Measurements from ENCODE around the gene NFATC1. TPM values are rescaled to one million over a fixed set of nuclear protein-coding genes. Genes with fewer than 3 reads are reported as not detected.

NFATC1 gene
- total RNA-seq, 1 donor from 2014 or later, result 21.9 TPM

DNA sequence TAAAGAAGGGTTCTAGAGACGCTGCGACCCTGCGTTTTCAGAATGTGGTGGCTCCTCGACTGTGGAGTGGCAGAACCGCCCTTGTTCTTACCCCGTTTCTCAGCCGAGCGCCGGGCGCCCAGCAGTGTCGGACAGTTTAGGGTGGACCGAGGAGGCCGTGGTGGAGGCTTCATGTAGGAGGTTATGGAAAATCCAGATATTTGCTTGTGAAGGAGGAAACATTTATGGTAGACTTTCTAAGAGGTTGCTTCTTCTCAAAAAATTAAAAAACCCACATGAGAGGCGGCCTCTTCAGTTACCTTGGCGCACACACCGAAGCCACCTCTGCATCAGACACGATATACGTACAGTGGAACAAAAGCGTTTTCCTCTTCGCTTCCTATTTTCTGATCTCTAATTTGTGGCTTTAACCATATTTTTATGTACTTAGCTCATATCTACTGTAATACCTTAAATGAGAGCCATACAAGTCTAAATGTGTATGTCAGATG is 120.8 kb downstream of the NFATC1 start:
- Histone ChIP-seq H3K4me3 (no peak overlapping the region), H3K4me1 (peaks cover 6% of the 10 kb centered on the region), H3K27me3 (no peaks in the 10 kb centered on the region), H3K9me3 (no peaks in the 10 kb centered on the region), H3K36me3 (no peaks in the 10 kb centered on the region), H3K27ac (no peak overlapping the region)
- peak; percentile 11 to 49 for DNase-seq (ENCODE audit: extremely low spot score in 2 of 2)
- TF ChIP-seq, protein P1, sequence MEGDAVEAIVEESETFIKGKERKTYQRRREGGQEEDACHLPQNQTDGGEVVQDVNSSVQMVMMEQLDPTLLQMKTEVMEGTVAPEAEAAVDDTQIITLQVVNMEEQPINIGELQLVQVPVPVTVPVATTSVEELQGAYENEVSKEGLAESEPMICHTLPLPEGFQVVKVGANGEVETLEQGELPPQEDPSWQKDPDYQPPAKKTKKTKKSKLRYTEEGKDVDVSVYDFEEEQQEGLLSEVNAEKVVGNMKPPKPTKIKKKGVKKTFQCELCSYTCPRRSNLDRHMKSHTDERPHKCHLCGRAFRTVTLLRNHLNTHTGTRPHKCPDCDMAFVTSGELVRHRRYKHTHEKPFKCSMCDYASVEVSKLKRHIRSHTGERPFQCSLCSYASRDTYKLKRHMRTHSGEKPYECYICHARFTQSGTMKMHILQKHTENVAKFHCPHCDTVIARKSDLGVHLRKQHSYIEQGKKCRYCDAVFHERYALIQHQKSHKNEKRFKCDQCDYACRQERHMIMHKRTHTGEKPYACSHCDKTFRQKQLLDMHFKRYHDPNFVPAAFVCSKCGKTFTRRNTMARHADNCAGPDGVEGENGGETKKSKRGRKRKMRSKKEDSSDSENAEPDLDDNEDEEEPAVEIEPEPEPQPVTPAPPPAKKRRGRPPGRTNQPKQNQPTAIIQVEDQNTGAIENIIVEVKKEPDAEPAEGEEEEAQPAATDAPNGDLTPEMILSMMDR (IDR thresholded peaks at IDR 0.05), result no peak
- no peak for TF ChIP-seq POLR2A (IDR thresholded peaks at IDR 0.05)
- TF ChIP-seq POLR2AphosphoS5 (IDR thresholded peaks at IDR 0.05; ENCODE audit: insufficient read depth in 1 of 2, low read depth in 1 of 2), result no peak
- intact Hi-C loops (cut with DNase I), result no loop called here

DNA sequence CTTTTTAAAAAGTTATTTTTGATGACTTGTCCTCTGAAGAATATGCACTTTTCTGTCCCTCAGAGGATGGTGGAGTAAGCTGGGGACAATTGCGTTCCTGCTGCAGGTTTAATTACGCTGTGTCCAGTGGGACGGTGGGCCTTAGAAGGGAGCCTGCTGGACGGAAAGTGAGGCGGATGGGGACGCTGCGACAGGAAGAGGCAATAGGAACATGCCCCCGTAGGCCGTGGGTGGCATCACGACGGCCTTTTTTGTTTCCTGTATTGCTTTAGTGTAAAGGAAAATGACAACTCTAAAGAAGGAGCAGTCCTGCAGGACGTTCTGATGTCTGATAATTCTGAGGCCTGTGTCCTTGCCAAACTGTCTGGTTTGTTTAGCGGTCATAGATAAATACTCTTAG is 121.6 kb downstream of the NFATC1 start:
- no peak for TF ChIP-seq POLR2A (IDR thresholded peaks at IDR 0.05)
- TF ChIP-seq, protein P1 (IDR thresholded peaks at IDR 0.05), result no peak
- no peak for TF ChIP-seq POLR2AphosphoS5 (IDR thresholded peaks at IDR 0.05; ENCODE audit: insufficient read depth in 1 of 2, low read depth in 1 of 2)
- intact Hi-C loops (cut with DNase I), result no loop called here
- DNase-seq (ENCODE audit: extremely low spot score in 2 of 2), result peak in 1 of 2 donors; percentile 69

DNA sequence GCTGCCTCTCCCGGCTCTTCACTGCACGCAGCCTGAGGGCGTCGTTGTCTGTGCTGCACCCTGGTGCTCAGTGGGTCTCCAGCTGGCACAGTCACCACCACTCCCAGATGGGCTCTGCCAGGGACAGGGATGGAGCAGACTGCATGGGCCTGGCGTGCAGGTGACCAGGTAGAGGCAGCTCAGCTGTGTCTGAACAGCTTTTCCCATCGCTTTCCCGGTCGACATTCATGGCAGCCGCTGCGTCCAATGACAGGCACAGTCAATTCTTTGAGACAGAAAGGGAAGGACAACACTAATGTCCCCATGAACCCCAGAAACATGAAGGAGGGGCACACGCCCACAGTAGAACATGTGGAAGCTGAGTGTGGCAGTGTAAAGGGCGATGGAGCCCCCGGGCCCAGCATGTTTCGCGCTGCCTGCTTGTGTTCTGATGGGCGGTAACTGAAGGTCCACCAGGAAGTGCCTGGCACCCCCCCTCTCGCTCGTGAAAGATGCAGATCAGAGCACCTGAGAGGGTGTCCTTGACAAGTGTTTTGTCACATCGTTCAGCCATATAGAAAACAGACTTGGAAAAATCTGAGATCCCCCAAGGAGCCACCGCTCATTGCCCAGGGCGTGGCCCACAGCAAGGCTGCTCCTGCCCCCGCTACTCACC is 122.4 kb downstream of the NFATC1 start:
- DNase-seq (ENCODE audit: extremely low spot score in 2 of 2), result peak; percentile 70 to 82
- intact Hi-C loops (cut with DNase I), result no loop called here
- no peaks in the 10 kb centered on the region for H3K27me3 ChIP-seq
- no peak overlapping the region for H3K27ac ChIP-seq
- H3K4me1 ChIP-seq, result peaks cover 6% of the 10 kb centered on the region
- no peak overlapping the region for H3K4me3 ChIP-seq
- TF ChIP-seq POLR2A (IDR thresholded peaks at IDR 0.05) (no peak), POLR2AphosphoS5 (IDR thresholded peaks at IDR 0.05; ENCODE audit: insufficient read depth in 1 of 2, low read depth in 1 of 2) (no peak)
- TF ChIP-seq, protein P1 (IDR thresholded peaks at IDR 0.05), result no peak
- H3K36me3 ChIP-seq, result no peaks in the 10 kb centered on the region
- no peaks in the 10 kb centered on the region for H3K9me3 ChIP-seq

More for the DNA sequence above, 121.6 kb downstream of the NFATC1 start:
- Histone ChIP-seq H3K36me3 (no peaks in the 10 kb centered on the region), H3K27ac (no peak overlapping the region), H3K9me3 (no peaks in the 10 kb centered on the region), H3K4me1 (peaks cover 6% of the 10 kb centered on the region), H3K4me3 (no peak overlapping the region), H3K27me3 (no peaks in the 10 kb centered on the region)

DNA sequence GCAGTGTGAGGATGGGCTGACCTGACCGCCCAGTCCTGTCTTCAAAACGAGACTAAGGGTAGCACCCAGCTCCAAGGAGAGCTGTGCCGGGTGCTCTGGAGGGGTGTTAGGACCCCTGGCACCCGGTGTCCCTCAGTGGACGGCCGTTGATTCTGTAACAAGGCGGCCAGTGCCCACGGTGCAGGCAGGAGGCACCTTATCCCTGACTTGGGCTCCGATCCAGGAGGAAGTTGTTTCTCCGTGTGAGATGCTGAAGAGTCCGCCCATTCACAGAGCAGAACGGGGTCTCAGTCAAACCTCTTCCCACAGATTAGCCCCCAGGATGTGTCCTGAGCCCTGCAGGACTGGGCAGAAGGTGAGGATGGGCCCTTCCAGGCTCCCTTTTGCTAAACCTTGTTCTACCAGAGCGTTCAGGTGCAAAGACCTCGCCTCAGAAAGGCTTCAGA is 123.0 kb downstream of the NFATC1 start:
- peak; percentile 64 to 82 for DNase-seq (ENCODE audit: extremely low spot score in 2 of 2)
- Histone ChIP-seq H3K27me3 (no peaks in the 10 kb centered on the region), H3K4me3 (no peak overlapping the region), H3K27ac (no peak overlapping the region), H3K4me1 (peaks cover 6% of the 10 kb centered on the region), H3K36me3 (no peaks in the 10 kb centered on the region), H3K9me3 (no peaks in the 10 kb centered on the region)
- TF ChIP-seq POLR2AphosphoS5 (IDR thresholded peaks at IDR 0.05; ENCODE audit: insufficient read depth in 1 of 2, low read depth in 1 of 2) (no peak), POLR2A (IDR thresholded peaks at IDR 0.05) (no peak)
- TF ChIP-seq, protein P1 (IDR thresholded peaks at IDR 0.05), result no peak
- intact Hi-C loops (cut with DNase I), result no loop called here

Measured in vagina (tissue), 2 donors.